ENCODE results near the gene PPP1R7. TPM values are rescaled to one million over a fixed set of nuclear protein-coding genes. Genes with fewer than 3 reads are reported as not detected.

Gene PPP1R7
- total and polyA plus RNA-seq, 2 of the 4 experiments (the other 2 are of a cell fraction): 60.8 to 70.0 TPM

DNA sequence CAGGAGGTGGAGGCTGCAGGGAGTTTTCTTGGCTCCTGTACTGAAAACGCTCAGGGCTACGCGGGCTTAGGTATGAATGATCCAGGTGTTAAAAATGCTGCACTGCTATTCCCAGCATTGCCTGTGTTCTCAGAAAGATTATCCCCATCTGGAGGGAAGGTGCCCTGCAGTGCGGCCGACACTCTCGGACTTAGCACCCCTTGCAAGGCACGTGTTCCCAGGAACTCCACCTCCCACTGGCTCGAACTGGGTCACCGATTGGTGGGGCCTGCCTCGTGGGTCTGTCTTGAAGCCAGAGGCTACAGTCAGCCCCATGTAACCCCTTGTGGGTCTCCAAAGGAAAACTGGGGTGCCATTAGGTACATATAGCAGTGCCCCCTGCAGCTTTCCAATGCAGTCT lies 63.9 kb downstream of the PPP1R7 start:
- Histone ChIP-seq H3K9me3 (ENCODE audit: control insufficient read depth, insufficient read depth, low read length) (no peaks in the 10 kb centered on the region), H3K9ac (ENCODE audit: low read depth, low read length) (no peak overlapping the region), H3K4me3 (ENCODE audit: insufficient read depth, low read depth, low read length) (no peak overlapping the region), H3K4me2 (ENCODE audit: low read depth, low read length) (no peak overlapping the region), H3K4ac (ENCODE audit: low read depth, low read length) (no peak overlapping the region), H3K23ac (ENCODE audit: low read depth, low read length) (no peak overlapping the region), H2AFZ (replicated peaks; ENCODE audit: low read length, poor library complexity) (no peak overlapping the region), H3K27ac (ENCODE audit: insufficient read depth, low read length) (no peak overlapping the region), H4K8ac (ENCODE audit: low read depth in 2 of 2, low read length in 2 of 2) (no peak overlapping the region), H2AK5ac (ENCODE audit: low read depth, low read length) (no peak overlapping the region), H3K14ac (replicated peaks; ENCODE audit: low read depth, low read length) (no peak overlapping the region), H2BK120ac (ENCODE audit: low read depth, low read length) (no peak overlapping the region), H2BK5ac (ENCODE audit: low read depth, low read length, poor library complexity, severe bottlenecking) (no peak overlapping the region), H4K91ac (ENCODE audit: insufficient read depth, low read depth, low read length) (no peak overlapping the region), H2BK20ac (ENCODE audit: low read depth, low read length) (no peak overlapping the region), H2AK9ac (replicated peaks; ENCODE audit: low read depth, low read length, poor library complexity) (no peak overlapping the region), H3K56ac (ENCODE audit: extremely low read depth, insufficient read depth, low read length) (no peak overlapping the region), H3K79me1 (ENCODE audit: low read depth in 1 of 2, low read length in 2 of 2) (peaks cover 0 to 7% of the 10 kb centered on the region in 2 experiments; a peak in 1 of 4 replicates), H3K4me1 (ENCODE audit: control insufficient read depth, insufficient read depth, low read length) (peaks cover 4% of the 10 kb centered on the region; the same call in 1 of the 2 replicates), H3K9me1 (ENCODE audit: insufficient read depth, low read length) (peaks cover 2% of the 10 kb centered on the region; the same call in 1 of the 2 replicates), H2BK15ac (ENCODE audit: low read depth, low read length) (no peak overlapping the region), H3K36me3 (ENCODE audit: control insufficient read depth, insufficient read depth, low read length) (no peaks in the 10 kb centered on the region), H4K5ac (ENCODE audit: low read depth, low read length) (no peak overlapping the region), H3K18ac (ENCODE audit: low read depth, low read length) (no peak overlapping the region), H3K27me3 (ENCODE audit: control insufficient read depth, insufficient read depth, low read length) (peaks cover 24% of the 10 kb centered on the region; the same call in 1 of the 2 replicates), H4K20me1 (ENCODE audit: insufficient read depth, low read length) (peaks cover 4% of the 10 kb centered on the region; the same call in 1 of the 2 replicates)
- whole genome bisulfite sequencing, 2 experiments (ENCODE audit: extremely low coverage in 2 of 2, insufficient read length in 1 of 2): 0% methylated on average over 1 of the region's 10 CpGs; no CpG with 5 or more reads in 1 of the 2 experiments
- ChIA-PET CTCF (no interaction called here), POLR2A (ENCODE audit: unreplicated experiment) (no interaction called here)
- DNase-seq (no peak), ATAC-seq (ENCODE audit: low read depth) (no peak)
- intact Hi-C loops (cut with micrococcal nuclease): no loop called here
- in situ Hi-C loops (cut with MboI; ENCODE audit: low sequenced_read_pairs): no loop called here
- TF ChIP-seq RFX5 (IDR thresholded peaks at IDR 0.05; ENCODE audit: low read depth, low read length) (no peak), BHLHE40 (IDR thresholded peaks at IDR 0.05; ENCODE audit: low read depth, low read length) (no peak), MAZ (IDR thresholded peaks at IDR 0.05; ENCODE audit: borderline replicate concordance, low read depth, low read length) (no peak), CEBPB (IDR thresholded peaks at IDR 0.05; ENCODE audit: low read depth, low read length) (no peak), NFE2L2 (IDR thresholded peaks at IDR 0.05; ENCODE audit: low read depth, low read length) (no peak), FOS (IDR thresholded peaks at IDR 0.05; ENCODE audit: low read depth, low read length) (no peak)
- TF ChIP-seq, protein P1, sequence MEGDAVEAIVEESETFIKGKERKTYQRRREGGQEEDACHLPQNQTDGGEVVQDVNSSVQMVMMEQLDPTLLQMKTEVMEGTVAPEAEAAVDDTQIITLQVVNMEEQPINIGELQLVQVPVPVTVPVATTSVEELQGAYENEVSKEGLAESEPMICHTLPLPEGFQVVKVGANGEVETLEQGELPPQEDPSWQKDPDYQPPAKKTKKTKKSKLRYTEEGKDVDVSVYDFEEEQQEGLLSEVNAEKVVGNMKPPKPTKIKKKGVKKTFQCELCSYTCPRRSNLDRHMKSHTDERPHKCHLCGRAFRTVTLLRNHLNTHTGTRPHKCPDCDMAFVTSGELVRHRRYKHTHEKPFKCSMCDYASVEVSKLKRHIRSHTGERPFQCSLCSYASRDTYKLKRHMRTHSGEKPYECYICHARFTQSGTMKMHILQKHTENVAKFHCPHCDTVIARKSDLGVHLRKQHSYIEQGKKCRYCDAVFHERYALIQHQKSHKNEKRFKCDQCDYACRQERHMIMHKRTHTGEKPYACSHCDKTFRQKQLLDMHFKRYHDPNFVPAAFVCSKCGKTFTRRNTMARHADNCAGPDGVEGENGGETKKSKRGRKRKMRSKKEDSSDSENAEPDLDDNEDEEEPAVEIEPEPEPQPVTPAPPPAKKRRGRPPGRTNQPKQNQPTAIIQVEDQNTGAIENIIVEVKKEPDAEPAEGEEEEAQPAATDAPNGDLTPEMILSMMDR (conservative IDR thresholded peaks at IDR 0.05; ENCODE audit: low read depth, low read length): no peak
- TF ChIP-seq, protein P2, sequence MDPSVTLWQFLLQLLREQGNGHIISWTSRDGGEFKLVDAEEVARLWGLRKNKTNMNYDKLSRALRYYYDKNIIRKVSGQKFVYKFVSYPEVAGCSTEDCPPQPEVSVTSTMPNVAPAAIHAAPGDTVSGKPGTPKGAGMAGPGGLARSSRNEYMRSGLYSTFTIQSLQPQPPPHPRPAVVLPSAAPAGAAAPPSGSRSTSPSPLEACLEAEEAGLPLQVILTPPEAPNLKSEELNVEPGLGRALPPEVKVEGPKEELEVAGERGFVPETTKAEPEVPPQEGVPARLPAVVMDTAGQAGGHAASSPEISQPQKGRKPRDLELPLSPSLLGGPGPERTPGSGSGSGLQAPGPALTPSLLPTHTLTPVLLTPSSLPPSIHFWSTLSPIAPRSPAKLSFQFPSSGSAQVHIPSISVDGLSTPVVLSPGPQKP (IDR thresholded peaks at IDR 0.05; ENCODE audit: borderline replicate concordance, low read depth, low read length): no peak
- BruUV-seq (replicated peaks): no TSS peak
- dilution Hi-C loops (cut with HindIII; ENCODE audit: low sequenced_read_pairs, unreplicated experiment): no loop called here

Data from IMR-90 (cell line).